CD4-positive, alpha-beta T cell treated with Interleukin-2 at 100 ng/mL for 4 hours (primary cell): Measurements from ENCODE around the gene GRIP2.
A peak's percentile ranks its signal among the peaks of the same experiment; 100 is the strongest.

ENCODE experiments used
- DNase-seq: peaks from one replicate; pipeline ENCODE4 v3.0.0-alpha.2; 2020; ENCODE audit warnings: low spot score

The GRIP2 gene

GRCh38 chr3:14466179-14466903 lies 73.8 kb downstream of the GRIP2 start:
- DNase-seq: no peak

GRCh38 chr3:14465425-14465824 lies 74.7 kb downstream of the GRIP2 start:
- no peak for DNase-seq

DNA sequence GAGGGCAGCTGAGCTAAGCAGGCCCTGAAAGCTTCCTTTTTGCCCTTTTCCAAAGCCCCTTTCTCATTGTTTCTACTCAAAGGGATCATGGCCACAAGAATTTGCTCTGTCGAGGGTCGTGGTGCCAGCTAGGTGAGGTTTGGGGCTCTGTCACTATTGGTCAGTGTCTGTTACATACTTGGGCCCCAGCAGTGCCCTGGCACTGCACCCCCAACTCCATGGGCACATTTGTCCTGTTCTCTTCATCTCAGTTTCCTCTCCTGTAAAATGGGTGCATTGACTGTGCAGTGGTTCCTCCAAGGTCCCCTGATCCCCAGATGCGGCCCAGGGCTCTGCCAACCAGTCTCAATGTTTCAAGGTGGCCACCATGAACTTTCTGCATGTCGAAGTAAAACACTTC lies 75.6 kb downstream of the GRIP2 start:
- no peak for DNase-seq

GRCh38 chr3:14464141-14464465 lies 76.0 kb downstream of the GRIP2 start:
- DNase-seq: no peak

DNA sequence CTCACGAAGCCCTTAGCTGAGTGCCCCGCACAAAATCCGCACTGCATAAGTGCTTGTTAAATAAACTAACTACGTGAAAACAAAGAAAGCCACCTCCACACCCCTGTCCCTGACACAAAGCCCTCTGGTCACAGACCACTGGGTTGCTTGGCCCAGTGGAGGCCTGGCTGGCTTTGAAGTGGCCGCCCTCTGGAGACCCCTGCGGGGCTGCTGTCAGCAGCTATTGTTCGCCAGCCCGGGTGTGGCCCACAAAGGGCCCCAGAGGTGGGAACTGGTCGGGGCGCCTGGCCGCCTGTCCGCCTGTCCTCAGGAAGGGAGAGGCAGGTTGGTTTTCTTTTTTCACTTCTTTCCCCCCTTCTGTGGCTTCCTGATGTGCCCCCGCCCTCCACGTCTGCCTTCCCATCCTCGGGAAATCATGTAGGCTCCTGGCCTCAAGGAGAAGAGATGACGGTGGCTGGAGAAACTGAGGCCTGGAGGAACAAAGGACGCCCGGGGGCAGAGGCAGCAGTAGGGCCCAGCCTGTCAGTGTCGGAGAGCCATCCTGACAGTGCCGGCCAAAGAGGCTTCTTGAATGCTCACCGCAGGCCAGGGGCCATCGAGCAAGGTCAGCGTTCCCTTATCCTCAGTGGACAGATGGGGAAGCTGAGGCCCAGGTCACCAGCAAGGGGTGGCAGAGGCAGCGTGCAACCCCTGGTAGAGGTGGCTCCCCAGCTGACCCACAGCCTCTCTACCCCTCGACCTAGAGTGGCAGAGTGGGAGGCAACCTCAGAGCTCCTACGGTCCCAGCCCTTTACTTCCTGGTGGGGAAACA lies 76.6 kb downstream of the GRIP2 start:
- DNase-seq: no peak

DNA sequence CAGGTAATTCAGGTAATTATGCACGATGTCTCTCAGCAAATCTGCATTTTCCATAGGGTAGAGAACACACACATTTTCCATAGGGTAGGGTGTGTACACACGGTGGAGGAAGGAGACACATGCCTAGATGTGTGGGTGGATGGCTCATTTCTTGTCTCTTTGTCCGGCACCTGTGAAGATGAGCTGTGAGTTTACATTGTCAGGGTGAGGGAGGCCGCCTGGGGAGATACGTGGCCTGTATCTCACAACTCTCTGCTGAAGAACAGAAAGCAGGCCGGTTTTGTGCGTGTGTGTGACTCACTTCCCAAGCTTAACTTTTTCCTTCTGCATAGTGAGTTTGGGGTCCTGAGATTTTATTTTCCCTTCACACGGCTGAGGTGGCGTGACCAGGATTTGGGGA lies 77.4 kb downstream of the GRIP2 start:
- DNase-seq: no peak

- DNase-seq: peak; percentile 44
Measured at GRCh38 chr3:14461748-14462324, 78.3 kb downstream of the GRIP2 start.

DNA sequence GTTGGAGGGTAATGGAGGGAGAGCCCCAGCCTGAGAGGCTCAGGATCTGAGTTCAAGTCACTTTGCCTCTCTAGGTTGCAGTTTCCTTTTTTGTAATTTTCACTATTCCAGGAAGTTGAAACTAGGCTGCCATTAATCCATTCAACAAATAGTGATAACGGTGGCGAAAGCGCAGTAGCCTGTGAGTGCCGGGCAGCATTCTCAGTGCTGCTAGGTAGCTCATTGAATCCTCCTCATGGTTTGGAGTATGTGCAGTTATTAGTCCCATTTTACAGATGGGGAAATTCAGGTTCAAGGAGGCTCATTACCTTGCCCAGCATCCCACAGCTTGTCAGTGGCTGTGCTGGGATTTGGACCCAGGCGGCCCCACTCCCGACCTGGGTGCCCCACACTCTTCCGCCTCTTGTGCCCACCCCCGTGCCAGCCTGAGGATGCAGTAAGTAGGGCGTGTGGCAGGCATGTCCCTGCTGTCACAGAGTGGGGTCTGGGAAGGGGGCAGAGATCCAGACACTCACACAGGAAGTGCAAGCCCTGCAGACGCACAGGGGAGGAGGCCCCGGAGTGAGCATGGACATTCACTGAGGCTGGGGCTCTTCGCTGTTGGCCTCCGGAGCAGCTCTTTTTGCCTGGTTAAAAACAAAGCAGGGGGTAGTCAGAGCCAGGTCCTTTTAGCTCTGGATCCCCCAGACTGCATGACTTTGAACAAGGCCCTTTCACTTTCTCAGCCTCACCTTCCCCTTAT lies 79.0 kb downstream of the GRIP2 start:
- no peak for DNase-seq

GRCh38 chr3:14460342-14461005 lies 79.7 kb downstream of the GRIP2 start:
- DNase-seq: no peak

DNA sequence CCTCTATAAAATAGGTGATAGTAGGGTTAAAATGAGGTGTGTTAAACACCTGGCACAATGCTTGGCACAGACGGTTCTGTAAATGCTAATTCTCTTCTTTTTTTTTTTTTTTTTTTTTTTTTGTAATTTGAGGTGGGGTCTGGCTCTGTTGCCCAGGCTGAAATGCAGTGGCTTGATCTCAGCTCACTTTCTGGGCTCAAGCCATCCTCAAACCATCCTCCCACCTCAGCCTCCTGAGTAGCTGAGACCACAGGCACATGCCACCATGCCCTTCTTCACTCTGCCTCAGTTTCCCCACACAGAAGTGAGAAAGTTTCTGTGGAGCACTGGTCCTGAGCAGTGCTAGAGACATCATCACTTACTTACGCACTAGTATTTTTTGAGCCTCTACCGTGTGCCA lies 80.4 kb downstream of the GRIP2 start:
- no peak for DNase-seq

GRCh38 chr3:14459384-14459783 lies 80.8 kb downstream of the GRIP2 start:
- DNase-seq: no peak

DNA sequence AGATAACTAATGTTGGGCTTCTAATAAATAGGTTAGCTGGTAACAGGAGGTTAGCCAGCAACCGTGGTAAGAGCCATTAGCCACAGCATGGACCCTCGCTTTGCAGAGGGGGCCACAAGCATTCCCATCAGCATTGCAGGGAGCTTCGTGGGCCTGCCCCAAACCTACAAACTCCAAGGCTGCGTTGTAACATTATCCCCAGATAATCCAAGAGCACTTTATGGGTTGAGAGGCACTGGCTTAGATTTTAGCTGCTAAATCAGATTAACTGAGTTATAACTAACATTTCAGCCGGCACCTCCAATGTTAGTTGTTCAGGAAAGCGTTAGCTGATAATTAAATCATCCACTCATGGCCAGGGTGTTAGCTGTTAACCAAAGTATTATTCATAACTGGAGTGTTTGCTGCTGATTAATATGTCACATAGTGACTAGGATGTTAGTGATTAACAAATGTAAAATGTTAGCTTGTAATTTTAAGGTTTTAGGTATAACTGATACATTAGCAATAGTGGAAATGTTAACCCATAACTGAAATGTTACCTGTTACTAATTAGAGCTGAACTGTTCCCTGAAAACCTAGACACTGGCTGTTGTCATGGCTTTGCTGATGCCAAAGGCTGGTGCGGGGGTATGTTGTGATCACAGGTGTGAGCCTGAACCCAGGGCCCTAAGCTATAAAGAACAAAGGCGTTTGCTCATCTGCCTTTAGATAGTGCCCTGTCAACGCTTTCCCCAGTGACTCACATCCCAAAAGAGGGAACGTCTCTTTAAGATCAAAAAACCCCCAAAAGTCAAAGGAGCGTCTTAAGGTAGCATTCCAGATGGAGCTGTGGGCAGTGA lies 81.5 kb downstream of the GRIP2 start:
- DNase-seq: no peak

GRCh38 chr3:14457999-14458398 lies 82.1 kb downstream of the GRIP2 start:
- no peak for DNase-seq

DNA sequence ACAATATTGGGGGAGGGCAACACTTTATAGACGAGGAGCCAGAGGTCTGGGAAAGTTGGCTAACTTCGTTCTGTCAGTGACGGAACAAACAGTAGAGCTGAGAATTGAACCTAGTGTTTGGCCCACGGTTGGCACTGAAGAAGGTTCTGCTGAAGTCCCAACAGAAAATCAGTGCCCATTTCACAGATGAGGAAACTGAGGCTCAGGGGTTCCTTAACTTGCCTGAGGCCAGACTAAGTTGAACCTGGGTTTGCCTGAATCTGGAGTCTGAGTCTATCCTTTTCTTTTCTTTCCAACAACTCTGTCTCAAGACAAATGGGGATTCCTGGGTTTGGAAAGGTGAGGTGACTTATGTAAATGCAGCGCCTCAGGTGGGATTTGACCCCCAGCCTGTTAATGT lies 82.7 kb downstream of the GRIP2 start:
- no peak for DNase-seq

DNA sequence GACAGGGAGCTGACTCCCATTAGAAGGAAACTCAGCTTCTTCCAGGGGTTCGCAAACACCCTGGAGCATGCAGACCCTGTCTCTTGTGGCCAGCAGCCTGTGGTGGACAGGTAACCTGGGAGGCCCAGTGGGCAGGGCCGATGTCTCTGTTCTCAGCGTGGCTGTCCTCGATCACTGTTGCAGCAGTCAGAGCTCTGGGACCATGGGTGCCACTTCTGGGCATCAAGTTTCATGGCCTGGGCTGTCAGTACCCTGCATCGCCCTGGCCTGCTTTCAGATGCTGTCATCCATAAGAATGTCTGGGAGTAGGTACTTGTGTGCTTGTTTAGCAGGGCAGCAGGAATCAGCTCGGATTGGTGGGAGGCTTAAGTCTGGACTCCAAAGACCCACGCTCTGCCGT lies 83.3 kb downstream of the GRIP2 start:
- no peak for DNase-seq

DNA sequence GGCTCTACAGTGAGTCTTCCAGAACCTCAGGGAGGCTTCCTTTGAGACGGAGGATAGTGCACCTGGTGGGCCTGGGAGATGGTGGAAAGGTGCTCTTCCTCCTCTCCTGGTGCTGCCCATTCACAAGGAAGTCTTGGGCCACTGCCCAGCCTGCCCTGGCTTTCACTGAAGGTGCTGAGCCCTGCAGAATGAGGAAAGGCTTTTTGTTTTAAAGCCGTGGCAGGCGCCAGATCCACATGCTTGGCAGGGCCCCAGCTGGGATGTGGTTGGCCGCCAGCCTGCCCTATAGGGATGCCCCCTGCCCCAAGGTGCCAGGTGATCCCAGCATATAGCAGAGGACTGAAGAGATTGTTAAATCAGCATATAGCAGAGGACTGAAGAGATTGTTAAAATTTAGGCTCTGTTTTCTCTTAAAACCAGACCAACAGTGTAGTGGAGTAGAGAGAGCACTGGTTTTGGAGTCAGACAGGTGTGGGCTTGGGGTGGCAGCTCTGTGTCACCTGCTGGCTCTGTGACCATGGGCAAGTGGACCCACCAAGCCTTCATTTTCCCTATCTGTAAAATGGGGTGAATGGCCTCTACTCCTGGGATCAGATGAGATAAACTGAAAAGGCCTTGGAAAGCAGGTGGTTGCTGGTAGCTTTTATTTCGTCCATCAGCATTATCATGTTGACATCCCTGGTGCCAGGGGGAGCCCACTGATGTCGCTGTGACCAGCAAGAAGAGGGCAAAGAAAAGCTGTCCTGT lies 84.4 kb downstream of the GRIP2 start:
- no peak for DNase-seq

DNA sequence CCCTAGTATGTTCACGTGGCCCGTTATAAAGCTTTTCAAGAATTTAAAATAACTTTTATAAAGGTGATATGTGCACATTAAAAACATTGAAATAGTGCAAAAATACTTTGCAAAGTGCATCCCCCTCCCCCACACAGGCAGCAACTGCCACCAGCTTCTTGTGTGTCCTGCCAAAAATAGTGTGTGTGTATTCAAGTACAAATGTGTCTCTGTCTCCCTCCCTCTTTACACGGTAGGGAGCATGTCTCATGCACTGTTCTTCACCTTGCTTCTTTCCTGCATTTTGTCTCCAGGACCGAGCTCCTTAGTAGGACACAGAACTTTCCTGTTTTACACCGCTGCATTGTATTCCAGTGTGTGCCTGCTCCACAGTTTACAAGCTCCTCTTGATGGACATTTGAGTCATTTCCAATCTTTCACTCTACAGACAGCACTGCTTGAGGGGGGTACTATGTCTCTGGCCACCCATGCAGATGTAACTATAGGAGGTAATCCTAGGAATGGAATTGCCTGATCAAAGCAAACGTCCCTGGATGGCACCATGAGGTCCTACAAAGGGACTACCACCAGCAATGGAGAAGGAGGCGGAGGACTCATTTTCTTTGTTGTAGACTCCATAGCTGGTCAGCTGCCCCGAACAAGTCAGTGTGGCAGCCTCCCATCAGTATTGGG lies 85.4 kb downstream of the GRIP2 start:
- no peak for DNase-seq

DNA sequence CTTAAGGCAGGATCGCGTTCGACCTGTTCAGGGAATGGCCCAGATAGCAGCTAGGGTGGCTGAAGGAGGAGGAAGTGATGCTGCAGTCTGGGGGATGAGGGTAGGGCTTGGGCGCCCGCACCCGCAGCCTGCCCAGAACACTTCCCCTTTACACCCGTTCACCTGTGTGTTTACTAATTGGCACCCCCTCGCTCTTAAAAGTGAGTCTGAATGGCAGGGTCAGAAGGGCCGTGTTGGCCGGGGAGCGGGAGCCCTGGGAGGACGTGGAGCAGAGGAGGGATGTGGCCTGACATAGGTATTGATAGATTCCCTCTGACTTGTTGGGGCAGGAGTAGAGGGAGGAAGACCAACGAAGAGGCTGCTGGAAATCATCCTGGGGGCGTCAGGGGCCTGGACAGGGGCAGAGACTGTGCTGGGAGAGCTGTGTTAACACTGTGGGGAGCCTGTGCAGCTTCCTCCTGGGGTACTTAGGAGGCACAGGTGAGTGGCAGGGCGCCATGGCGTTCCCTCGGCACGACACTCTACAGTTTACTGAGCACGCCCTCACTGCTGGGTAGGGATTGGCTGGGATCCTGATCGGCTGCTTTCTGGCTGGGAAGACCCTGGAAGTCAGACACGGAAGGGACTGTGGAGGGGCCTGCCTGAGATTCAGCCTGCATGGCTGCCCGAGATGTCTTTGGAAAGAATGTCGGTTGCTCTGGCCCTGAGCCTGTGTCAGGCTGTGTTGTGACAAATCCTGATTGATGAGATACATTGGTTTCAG lies 86.1 kb downstream of the GRIP2 start:
- DNase-seq: no peak
